Measurements from ENCODE around the gene LRP6.
"Not testable (repeated sequence)": the region's sequence is repeated elsewhere in the genome, so short reads cannot be mapped to it uniquely, and the experiment has no call there.

Gene LRP6

DNA sequence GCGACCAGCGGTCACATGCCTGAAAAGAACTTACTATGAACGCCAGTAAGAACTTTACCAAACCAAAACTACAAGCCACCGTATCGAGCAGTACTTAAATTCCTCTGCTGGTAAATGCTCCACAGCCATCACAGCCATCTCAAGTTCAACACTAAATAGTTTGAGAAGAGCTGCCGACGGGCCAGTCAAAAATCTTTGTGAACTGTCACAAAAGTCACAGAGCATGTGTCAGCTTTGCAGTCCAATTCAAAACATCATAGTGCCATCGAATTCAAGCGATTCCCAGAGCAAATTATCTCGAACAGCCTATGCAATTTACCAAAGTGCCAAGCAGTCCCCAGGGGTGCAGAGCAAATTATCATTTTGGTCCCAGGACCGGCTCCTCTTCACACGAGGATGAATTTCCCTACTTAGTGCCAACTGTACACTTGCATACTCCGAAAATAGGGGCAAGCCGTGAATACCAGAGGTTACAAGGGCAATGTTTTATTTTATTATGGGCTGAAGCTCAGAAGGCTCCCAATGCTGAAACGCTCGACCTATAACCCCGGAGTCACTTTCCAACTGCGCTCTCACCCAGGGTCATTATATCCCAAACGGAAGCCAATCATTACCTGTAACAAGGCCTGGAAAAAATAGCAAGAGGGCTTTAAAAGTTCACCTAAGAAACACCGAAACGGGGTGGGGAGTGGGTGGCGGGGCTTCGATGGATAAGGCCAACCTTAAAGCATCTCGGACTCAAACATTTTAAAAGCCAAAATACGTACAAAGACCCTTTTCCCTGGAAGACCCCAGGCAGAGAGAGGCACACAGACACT lies 1.1 kb downstream of the LRP6 start:
- no peak for DNase-seq (ENCODE audit: low read depth)

DNA sequence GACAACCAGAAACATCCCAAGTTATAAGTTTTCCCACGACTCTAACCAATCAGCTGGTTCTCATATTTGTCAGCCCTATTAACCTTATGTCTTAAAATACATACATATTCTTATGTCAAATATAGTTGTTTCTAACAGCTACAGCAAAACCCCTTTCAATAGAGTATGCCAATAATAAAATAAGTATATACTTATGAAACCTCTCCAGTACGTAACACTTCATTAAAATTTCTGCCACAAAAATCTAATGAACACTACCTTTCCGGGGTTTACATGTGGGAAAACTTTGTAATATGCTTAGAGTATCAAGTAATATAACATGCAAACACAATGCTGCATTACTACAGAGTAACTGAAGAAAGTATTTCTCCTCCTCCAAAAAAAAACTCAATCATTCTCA lies 1.8 kb downstream of the LRP6 start:
- DNase-seq (ENCODE audit: low read depth), result no peak

DNA sequence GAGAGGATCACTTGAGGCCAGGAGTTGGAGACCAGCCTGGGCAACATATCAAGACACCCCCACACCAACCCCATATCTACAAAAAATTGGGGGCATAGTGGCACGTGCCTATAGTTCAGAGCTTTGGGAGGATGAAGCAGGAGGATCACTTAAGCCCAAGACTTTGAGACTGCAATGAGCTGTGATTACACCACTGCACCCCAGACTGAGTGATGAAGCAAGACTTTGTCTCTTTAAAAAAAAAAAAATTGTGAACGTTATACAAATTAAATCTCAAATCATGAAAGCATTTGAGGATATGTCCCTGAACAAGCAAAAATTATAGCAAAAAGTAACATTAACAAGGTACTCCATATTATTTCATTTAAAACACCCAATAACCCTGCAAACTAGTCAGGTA lies 2.9 kb downstream of the LRP6 start:
- DNase-seq (ENCODE audit: low read depth), result no peak

DNA sequence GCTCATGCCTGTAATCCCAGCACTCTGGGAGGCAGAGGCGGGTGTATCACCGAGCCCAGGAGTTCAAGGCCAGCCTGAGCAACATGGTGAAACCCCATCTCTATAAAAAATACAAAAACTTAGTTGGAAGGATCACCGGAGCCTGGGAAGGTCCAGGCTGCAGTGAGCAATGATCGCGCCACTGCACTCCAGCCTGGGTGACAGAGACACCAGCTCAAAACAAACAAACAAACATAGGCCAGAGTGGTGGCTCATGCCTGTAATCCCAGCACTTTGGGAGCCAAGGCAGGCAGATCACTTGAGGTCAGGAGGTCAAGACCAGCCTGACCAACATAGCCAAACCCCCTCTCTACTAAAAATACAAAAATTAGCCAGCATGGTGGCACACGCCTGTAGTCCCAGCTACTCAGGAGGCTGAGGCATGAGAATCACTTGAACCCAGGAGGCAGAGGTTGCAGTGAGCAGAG lies 10.5 kb downstream of the LRP6 start:
- DNase-seq (ENCODE audit: low read depth), result not testable (repeated sequence)

DNA sequence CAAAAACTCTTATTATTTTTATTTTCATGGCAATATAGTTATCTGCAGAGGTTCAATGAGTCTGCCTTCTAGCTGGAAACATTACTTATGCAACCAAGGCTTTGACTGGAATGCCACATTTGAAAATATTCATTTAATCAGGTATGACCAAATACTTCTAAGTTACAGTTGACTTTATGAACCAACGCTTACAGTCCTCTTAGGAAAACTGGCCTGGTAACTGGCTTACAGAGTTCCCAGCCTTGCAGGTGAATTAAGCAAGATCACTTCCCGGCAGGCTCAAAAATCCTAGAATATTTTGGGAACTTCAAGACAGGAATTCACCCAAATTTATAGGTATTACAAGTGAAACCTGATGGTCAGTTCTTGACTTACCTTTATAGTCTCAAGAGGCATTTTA lies 12.3 kb downstream of the LRP6 start:
- DNase-seq (ENCODE audit: low read depth), result no peak

DNA sequence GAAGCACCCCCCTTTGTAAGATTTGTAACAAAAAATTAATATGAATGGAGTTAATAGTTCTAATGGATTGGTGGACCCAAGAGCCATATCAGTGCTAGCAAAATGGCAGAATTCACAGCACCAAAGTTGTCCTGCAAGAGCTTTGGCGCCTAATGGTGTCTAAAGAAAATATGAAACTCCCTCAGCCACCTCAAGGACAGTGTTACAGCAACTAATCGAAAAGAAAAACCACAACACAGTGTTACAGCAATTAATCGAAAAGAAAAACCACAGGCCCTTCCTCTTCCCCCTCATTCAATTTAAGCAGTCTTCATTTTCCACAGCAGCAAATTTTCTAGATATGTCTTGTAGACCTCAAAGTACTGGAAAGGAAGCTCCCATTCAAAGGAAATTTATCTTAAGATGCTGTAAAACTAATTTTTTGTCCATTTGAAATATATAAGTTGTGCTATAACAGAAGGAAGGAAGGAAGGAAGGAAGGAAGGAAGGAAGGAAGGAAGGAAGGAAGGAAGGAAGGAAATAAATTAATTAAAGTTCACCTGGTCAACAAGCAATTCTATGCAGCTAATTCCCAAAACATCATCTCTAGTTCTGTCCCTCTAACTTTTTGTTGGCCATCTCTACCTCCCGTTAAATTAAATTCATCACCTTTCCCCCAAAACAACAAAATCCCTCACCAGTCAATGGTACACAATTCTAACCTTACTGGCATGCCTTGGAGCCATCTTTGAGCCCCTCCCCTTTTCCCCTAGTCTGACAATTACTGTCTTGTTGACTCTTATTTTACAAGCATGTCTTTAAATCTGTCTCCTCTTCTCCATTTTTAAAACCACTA lies 17.4 kb downstream of the LRP6 start:
- DNase-seq (ENCODE audit: low read depth), result no peak

DNA sequence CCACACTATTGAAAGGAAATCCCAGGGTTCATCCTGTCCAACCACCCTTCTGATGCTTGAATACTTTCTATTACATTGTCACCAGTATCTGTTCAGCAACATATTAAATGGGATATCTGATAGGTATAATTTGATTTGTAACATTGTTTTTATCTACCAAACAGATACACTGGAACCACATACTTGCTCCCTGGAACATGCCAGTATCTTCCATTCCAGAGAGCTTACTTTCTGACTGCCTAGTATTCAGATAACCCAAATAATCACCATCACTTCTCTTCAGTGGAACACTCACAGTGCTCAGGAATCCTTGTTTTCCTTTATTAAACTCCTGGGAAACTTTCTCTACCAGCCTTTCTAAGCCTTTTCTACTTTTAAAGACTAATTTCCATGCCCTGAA lies 19.3 kb downstream of the LRP6 start:
- DNase-seq (ENCODE audit: low read depth), result no peak

DNA sequence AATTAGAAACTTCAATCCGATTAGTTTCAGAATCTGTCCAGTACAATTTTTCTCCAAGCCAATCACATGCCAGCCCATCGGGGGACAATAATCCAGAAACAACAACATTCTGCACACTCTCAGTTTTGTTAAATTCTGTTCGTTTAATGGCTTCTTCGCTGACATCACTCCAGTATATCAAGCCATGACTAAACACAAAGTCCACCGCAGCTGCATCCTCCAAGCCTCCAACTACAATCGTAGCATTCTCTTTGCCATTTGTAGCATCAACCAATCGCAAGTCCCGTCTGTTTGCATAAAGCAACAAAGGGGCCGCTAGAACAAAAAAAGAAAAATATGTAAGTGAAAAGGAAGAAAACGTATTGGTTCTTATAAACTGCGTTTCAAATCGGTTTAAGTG lies 22.5 kb downstream of the LRP6 start:
- no peak for DNase-seq (ENCODE audit: low read depth)

GRCh38 chr12:12240662-12241340 lies 26.0 kb downstream of the LRP6 start:
- DNase-seq (ENCODE audit: low read depth), result no peak

DNA sequence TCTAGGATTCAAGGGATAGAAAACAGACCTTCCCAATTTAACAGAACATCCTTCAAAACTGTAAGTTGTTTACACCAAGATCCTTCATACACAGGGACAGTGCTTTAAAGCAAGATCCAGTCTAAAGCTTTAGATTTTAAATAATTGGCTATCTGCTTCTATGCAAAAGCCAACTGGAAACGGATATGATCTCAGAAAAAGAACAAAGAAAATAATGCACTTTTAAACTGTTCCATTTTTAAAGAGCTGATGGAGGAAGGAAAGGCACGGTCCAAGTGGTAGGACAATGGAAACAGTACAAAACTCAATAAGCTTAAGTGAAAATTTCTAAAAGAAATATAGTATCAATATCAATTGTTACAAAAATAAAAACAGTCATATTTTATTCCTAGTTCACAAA lies 27.7 kb downstream of the LRP6 start:
- no peak for DNase-seq (ENCODE audit: low read depth)

- no peak for DNase-seq (ENCODE audit: low read depth)
These were observed 28.2 kb downstream of the LRP6 start for GRCh38 chr12:12238605-12239004.

GRCh38 chr12:12236896-12237295 lies 29.9 kb downstream of the LRP6 start:
- no peak for DNase-seq (ENCODE audit: low read depth)

DNA sequence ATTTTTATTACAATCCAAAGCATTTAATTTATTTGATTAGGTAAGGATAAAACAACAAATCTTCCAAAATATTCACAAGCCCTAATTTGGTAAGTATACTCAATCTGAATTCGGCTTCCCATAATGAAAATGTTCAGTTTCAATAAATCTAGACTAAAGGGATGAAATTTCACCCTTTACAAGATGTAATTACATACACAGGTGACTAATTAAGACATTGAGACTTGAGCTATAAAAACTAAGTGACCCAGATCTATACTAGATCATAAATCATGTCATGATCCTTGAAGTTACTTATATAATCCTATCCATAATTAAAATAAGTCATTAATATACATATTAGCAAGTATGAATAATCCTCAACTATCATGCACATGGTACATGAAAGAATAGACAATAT lies 36.6 kb downstream of the LRP6 start:
- no peak for DNase-seq (ENCODE audit: low read depth)

- no peak for DNase-seq (ENCODE audit: low read depth)
These were observed 37.2 kb downstream of the LRP6 start for GRCh38 chr12:12229556-12230092.

DNA sequence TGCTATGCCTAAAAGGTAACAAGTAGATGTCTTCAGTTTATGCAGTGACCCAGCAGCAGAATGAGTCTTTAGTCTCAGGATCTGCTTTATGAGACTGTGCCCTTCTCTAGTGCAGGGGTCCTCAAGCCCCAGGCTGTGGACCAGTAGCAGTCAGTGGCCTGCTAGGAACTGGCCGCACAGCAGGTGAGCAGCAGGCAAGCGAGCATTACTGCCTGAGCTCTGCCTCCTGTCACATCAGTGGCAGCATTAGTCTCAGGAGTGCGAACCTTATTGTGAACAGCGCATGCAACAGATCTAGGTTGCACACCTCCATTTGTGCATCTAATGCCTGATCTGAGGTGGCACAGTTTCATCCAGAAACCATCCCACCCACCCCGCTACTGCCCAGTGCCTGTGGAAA lies 38.4 kb downstream of the LRP6 start:
- DNase-seq (ENCODE audit: low read depth), result no peak

DNA sequence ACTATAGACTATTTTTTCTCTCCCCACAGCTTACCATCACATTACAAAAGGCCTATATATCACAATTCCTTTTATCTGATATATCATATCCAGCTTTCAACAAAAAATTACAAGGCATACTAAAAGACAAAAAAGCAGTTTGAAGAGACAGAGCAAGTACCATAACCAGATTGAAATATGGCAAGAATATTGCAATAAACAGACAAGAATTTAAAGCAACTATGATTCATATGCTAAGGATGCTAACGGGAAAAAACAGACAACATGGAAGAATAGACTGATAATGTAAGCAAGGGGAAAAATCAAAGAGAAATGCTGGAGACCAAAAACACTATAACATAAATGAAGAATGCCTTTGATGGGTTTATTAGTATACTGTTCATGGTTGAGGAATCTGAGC lies 40.7 kb downstream of the LRP6 start:
- no peak for DNase-seq (ENCODE audit: low read depth)

DNA sequence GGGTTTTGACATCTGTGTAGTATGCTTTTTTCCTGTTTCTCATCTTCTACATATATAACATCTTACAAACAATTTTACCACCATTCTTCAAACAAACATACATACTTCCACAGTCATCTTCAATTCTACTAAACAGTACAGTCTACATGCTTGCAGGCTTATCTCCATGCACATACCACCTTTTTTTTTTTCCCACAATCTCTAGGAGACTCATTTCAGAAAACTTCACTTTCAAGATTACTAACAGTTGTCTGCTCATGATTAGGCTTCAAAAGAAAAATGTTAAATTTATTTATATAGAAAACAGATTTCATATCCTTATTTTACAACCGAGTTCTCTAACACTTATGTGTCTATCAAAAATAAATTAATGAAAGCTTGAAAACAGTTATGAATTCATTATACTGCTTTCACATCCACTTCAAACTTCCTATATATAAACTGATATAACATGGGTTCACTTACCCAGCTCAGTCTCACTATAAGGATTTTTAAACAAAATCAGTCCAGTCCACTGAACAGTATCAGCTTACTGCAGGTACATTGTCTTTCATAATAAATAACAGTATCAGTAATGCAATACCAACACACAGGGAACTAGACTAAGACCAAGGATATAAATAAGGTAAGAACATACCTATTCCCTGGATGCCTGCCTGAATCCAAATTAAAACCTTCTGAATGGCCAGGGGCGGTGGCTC lies 42.5 kb downstream of the LRP6 start:
- DNase-seq (ENCODE audit: low read depth), result no peak

GRCh38 chr12:12221560-12221959 lies 45.3 kb downstream of the LRP6 start:
- no peak for DNase-seq (ENCODE audit: low read depth)

- DNase-seq (ENCODE audit: low read depth), result no peak
These were observed 47.2 kb downstream of the LRP6 start for GRCh38 chr12:12219664-12220063.

- no peak for DNase-seq (ENCODE audit: low read depth)
These were observed 49.9 kb downstream of the LRP6 start for GRCh38 chr12:12217018-12217359.

- no peak for DNase-seq (ENCODE audit: low read depth)
These were observed 50.4 kb downstream of the LRP6 start for GRCh38 chr12:12216349-12217017.
